HL-60 (cell line): ENCODE measurements around the gene MAP3K14.

Experiments
- DNase-seq, 2 experiments: peaks; one replicate each; pipeline ENCODE4 v3.0.0-alpha.2; 2010 to 2020; ENCODE audit warnings: low read depth in 1 of 2, low spot score in 1 of 2
- H3K27ac ChIP-seq: fragments of 250-450 bp; sonication (Bioruptor Pico); replicated peaks from 2 replicates; pipeline ENCODE4 v1.5.1; 2020; ENCODE audit warnings: mild to moderate bottlenecking, moderate library complexity
- H3K27me3 ChIP-seq: fragments of 250-450 bp; sonication (Bioruptor Pico); 2 replicates; pipeline ENCODE4 v1.5.1; 2021; ENCODE audit warnings: mild to moderate bottlenecking, moderate library complexity; ENCODE audit not compliant: insufficient read depth, poor library complexity, severe bottlenecking
- H3K4me3 ChIP-seq: replicated peaks from 2 replicates; pipeline ENCODE4 v1.5.1; 2011; ENCODE audit warnings: mild to moderate bottlenecking, control low read depth, low read length; ENCODE audit not compliant: insufficient read depth
- GABPA ChIP-seq: IDR thresholded peaks from 2 replicates; pipeline ENCODE4 v1.6.1; 2012; ENCODE audit warnings: low read depth
- POLR2AphosphoS5 ChIP-seq: IDR thresholded peaks from 2 replicates; pipeline ENCODE4 v1.6.1; 2012; ENCODE audit warnings: low read depth
- SPI1 ChIP-seq: IDR thresholded peaks from 2 replicates; pipeline ENCODE4 v1.6.1; 2012; ENCODE audit warnings: low read depth, mild to moderate bottlenecking, borderline replicate concordance
- TF ChIP-seq, protein P1 (sequence below): IDR thresholded peaks from one replicate; pipeline ENCODE4 v1.5.1; 2011; ENCODE audit warnings: low read length, control low read depth, inconsistent platforms; ENCODE audit not compliant: insufficient read depth
- TF ChIP-seq, protein P2 (sequence below): IDR thresholded peaks from 2 replicates; pipeline ENCODE4 v1.6.1; 2012; ENCODE audit warnings: low read depth; ENCODE audit not compliant: insufficient replicate concordance

Gene MAP3K14

DNA sequence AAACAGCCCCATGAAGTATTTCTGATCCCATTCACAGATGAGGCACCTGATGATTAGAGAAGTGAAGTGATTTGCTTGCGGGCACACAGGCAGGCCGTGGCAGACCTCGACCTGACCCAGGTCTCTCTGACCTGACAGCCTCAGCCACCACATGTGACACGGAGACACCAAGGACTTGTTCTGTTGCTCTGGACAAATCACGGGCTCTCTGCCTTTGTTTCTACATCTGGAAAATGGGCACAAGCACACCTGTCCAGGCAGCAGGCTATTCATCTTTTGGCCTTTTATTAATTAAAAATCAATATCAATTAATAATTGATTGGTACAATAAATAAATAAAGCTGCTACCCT is 3.4 kb downstream of the MAP3K14 start:
- no peak for TF ChIP-seq GABPA
- no peak for TF ChIP-seq POLR2AphosphoS5
- TF ChIP-seq SPI1, result no peak
- TF ChIP-seq, protein P1, sequence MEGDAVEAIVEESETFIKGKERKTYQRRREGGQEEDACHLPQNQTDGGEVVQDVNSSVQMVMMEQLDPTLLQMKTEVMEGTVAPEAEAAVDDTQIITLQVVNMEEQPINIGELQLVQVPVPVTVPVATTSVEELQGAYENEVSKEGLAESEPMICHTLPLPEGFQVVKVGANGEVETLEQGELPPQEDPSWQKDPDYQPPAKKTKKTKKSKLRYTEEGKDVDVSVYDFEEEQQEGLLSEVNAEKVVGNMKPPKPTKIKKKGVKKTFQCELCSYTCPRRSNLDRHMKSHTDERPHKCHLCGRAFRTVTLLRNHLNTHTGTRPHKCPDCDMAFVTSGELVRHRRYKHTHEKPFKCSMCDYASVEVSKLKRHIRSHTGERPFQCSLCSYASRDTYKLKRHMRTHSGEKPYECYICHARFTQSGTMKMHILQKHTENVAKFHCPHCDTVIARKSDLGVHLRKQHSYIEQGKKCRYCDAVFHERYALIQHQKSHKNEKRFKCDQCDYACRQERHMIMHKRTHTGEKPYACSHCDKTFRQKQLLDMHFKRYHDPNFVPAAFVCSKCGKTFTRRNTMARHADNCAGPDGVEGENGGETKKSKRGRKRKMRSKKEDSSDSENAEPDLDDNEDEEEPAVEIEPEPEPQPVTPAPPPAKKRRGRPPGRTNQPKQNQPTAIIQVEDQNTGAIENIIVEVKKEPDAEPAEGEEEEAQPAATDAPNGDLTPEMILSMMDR, result no peak
- TF ChIP-seq, protein P2, sequence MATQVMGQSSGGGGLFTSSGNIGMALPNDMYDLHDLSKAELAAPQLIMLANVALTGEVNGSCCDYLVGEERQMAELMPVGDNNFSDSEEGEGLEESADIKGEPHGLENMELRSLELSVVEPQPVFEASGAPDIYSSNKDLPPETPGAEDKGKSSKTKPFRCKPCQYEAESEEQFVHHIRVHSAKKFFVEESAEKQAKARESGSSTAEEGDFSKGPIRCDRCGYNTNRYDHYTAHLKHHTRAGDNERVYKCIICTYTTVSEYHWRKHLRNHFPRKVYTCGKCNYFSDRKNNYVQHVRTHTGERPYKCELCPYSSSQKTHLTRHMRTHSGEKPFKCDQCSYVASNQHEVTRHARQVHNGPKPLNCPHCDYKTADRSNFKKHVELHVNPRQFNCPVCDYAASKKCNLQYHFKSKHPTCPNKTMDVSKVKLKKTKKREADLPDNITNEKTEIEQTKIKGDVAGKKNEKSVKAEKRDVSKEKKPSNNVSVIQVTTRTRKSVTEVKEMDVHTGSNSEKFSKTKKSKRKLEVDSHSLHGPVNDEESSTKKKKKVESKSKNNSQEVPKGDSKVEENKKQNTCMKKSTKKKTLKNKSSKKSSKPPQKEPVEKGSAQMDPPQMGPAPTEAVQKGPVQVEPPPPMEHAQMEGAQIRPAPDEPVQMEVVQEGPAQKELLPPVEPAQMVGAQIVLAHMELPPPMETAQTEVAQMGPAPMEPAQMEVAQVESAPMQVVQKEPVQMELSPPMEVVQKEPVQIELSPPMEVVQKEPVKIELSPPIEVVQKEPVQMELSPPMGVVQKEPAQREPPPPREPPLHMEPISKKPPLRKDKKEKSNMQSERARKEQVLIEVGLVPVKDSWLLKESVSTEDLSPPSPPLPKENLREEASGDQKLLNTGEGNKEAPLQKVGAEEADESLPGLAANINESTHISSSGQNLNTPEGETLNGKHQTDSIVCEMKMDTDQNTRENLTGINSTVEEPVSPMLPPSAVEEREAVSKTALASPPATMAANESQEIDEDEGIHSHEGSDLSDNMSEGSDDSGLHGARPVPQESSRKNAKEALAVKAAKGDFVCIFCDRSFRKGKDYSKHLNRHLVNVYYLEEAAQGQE, result no peak
- Histone ChIP-seq H3K27ac (no peak overlapping the region), H3K4me3 (no peak overlapping the region)

GRCh38 chr17:45312477-45313420 is 4.1 kb downstream of the MAP3K14 start:
- Histone ChIP-seq H3K4me3 (no peak overlapping the region), H3K27ac (no peak overlapping the region), H3K27me3 (no peaks in the 10 kb centered on the region)
- DNase-seq, result no peak
- no peak for TF ChIP-seq SPI1
- TF ChIP-seq GABPA, result no peak
- TF ChIP-seq, protein P1, result no peak
- TF ChIP-seq POLR2AphosphoS5, result no peak
- TF ChIP-seq, protein P2, result no peak

More for the DNA sequence above, 3.4 kb downstream of the MAP3K14 start:
- H3K27me3 ChIP-seq, result no peaks in the 10 kb centered on the region
- DNase-seq, result no peak

GRCh38 chr17:45311760-45312476 is 4.9 kb downstream of the MAP3K14 start:
- no peaks in the 10 kb centered on the region for H3K27me3 ChIP-seq
- no peak for DNase-seq
- H3K4me3 ChIP-seq, result no peak overlapping the region
- TF ChIP-seq GABPA (no peak), POLR2AphosphoS5 (no peak), SPI1 (no peak)
- TF ChIP-seq, protein P1, result no peak
- TF ChIP-seq, protein P2, result no peak
- no peak overlapping the region for H3K27ac ChIP-seq
